B cell (primary cell): ENCODE measurements around the gene ASH1L. TPM values are rescaled to one million over a fixed set of nuclear protein-coding genes. Genes with fewer than 3 reads are reported as not detected.

Experiments
- ATAC-seq: fragments of 200-7000 bp; cut with Tn5 transposase; one replicate; pipeline ENCODE4 v1.10.0; 2021; ENCODE audit warnings: low read depth, mild to moderate bottlenecking, moderate number of reproducible peaks, moderate library complexity
- CTCF ChIA-PET: fragments of 350-600 bp; sonication (Branson Sonifier 250); formaldehyde crosslinking; loops from one replicate; lab custom pipeline; 2021; ENCODE audit warnings: antibody characterized with exemption, inconsistent platforms; lab: Charles Lee
- POLR2A ChIA-PET: fragments of 350-600 bp; sonication (Branson Sonifier 250); formaldehyde crosslinking; loops from one replicate; lab custom pipeline; 2021; ENCODE audit warnings: antibody characterized with exemption; lab: Charles Lee
- DNase-seq: peaks from one replicate; pipeline ENCODE4 v3.0.0; 2013
- H2AFZ ChIP-seq: 2 replicates; pipeline ENCODE4 v1.6.1; 2012; ENCODE audit warnings: mild to moderate bottlenecking, low read depth, low read length; ENCODE audit not compliant: insufficient read depth, poor library complexity, severe bottlenecking
- H3K27ac ChIP-seq, 2 donors: 1 replicate in 1 of 2; 2 replicates in 1 of 2; pipeline ENCODE4 v1.5.1; 2012 to 2013; ENCODE audit warnings: low read length in 2 of 2, mild to moderate bottlenecking in 2 of 2, moderate library complexity in 1 of 2
- H3K27me3 ChIP-seq, 4 experiments: fragments of 200-600 bp in 1 of 4; sonication (generic) in 1 of 4; replicated peaks in 1 of 4; 1 replicate in 2 of 4; 2 replicates in 2 of 4; pipeline versions ENCODE4 v1.6.1 to v1.7.0; 2013 to 2016; ENCODE audit warnings: low read length in 3 of 4, mild to moderate bottlenecking in 2 of 4, mixed read lengths in 1 of 4, moderate library complexity in 1 of 4; ENCODE audit not compliant: insufficient read depth in 4 of 4, control insufficient read depth in 3 of 4; ENCODE audit errors: control extremely low read depth in 1 of 4
- H3K36me3 ChIP-seq, 2 experiments: replicated peaks in 1 of 2; 1 replicate in 1 of 2; 2 replicates in 1 of 2; pipeline versions ENCODE4 v1.6.1 to v1.7.1; 2013; ENCODE audit warnings: low read length in 1 of 2; ENCODE audit not compliant: insufficient read depth in 2 of 2, control insufficient read depth in 1 of 2; ENCODE audit errors: control extremely low read depth in 1 of 2, extremely low read depth in 1 of 2
- H3K4me1 ChIP-seq, 2 donors: fragments of 200-600 bp in 1 of 2; sonication (generic) in 1 of 2; 1 replicate in 1 of 2; 2 replicates in 1 of 2; pipeline versions ENCODE4 v1.5.1 to v1.6.1; 2013 to 2017; ENCODE audit warnings: low read length in 2 of 2; ENCODE audit not compliant: control insufficient read depth in 2 of 2, insufficient read depth in 2 of 2
- H3K4me2 ChIP-seq: replicated peaks from 2 replicates; pipeline ENCODE3; 2012; ENCODE audit warnings: mild to moderate bottlenecking, low read depth, low read length; ENCODE audit not compliant: poor library complexity, severe bottlenecking
- H3K4me3 ChIP-seq, 5 experiments: fragments of 200-600 bp in 1 of 5; sonication (generic) in 1 of 5; 1 replicate in 3 of 5; 2 replicates in 2 of 5; pipeline versions ENCODE4 v1.5.1 to v1.7.0; 2011 to 2016; ENCODE audit warnings: low read length in 4 of 5, mild to moderate bottlenecking in 4 of 5, low read depth in 2 of 5, control low read depth in 1 of 5, moderate library complexity in 1 of 5; ENCODE audit not compliant: insufficient read depth in 1 of 5; ENCODE audit errors: control extremely low read depth in 1 of 5, extremely low read depth in 1 of 5
- H3K79me2 ChIP-seq: fragments of 200-600 bp; sonication (generic); one replicate; pipeline ENCODE4 v1.6.0; 2016; ENCODE audit warnings: low read length; ENCODE audit not compliant: control insufficient read depth, insufficient read depth
- H3K9ac ChIP-seq: fragments of 200-600 bp; sonication (generic); 2 replicates; pipeline ENCODE4 v1.6.1; 2017; ENCODE audit warnings: mild to moderate bottlenecking, low read length, moderate library complexity
- H3K9me3 ChIP-seq, 3 donors: one replicate each; pipeline versions ENCODE4 v1.6.1 to v1.7.1; 2013; ENCODE audit warnings: low read length in 2 of 3; ENCODE audit not compliant: control insufficient read depth in 2 of 3, insufficient read depth in 1 of 3; ENCODE audit errors: control extremely low read depth in 1 of 3
- H4K20me1 ChIP-seq: 2 replicates; pipeline ENCODE4 v1.6.0; 2012; ENCODE audit warnings: mild to moderate bottlenecking, low read length; ENCODE audit not compliant: insufficient read depth, control insufficient read depth, poor library complexity, severe bottlenecking
- H3K27ac Mint-ChIP-seq: one replicate; pipeline ENCODE4 v1.8.0; 2021; ENCODE audit warnings: mixed read lengths
- H3K27me3 Mint-ChIP-seq: one replicate; pipeline ENCODE4 v1.8.0; 2021; ENCODE audit warnings: mixed read lengths
- H3K4me1 Mint-ChIP-seq: one replicate; pipeline ENCODE4 v1.8.0; 2021; ENCODE audit warnings: mixed read lengths
- H3K4me3 Mint-ChIP-seq: one replicate; pipeline ENCODE4 v1.8.0; 2021; ENCODE audit warnings: mixed read lengths
- H3K9me3 Mint-ChIP-seq: one replicate; pipeline ENCODE4 v1.8.0; 2022; ENCODE audit warnings: mixed read lengths; ENCODE audit not compliant: insufficient read depth
- CTCF ChIP-seq: fragments of 200-600 bp; IDR thresholded peaks from one replicate; pipeline ENCODE4 v1.8.0; 2022; ENCODE audit warnings: antibody characterized with exemption, mild to moderate bottlenecking
- EZH2 ChIP-seq: IDR thresholded peaks from 2 replicates; pipeline ENCODE4 v1.6.1; 2012; ENCODE audit warnings: borderline replicate concordance, low read depth, mild to moderate bottlenecking, moderate library complexity, low read length; ENCODE audit not compliant: insufficient read depth, poor library complexity, severe bottlenecking
- WGBS: methylation state at CpG from one replicate; pipeline ENCODE4 v1.1.5; 2013; ENCODE audit warnings: missing lambda C conversion rate; ENCODE audit not compliant: insufficient coverage; 5-methylcytosine and 5-hydroxymethylcytosine counted together
- intact Hi-C: fragments of 100-400 bp; cut with micrococcal nuclease; formaldehyde crosslinking; loops from one replicate; pipeline ENCODE4 v1.10.0; 2022
- polyA plus RNA-seq: library from polyadenylated mRNA; depleted of rRNA; stranded (reverse); fragments of >200 nt; gene quantifications from 2 replicates; pipeline ENCODE4 v1.2.3, GENCODE V29; 2012
- total RNA-seq, 2 donors: library from RNA; stranded (reverse); fragments of 120-200 nt in 1 of 2; gene quantifications; 1 replicate in 1 of 2; 2 replicates in 1 of 2; pipeline versions ENCODE4 v1.2.3 to v1.2.4, GENCODE V29; 2013 to 2022

ASH1L gene
- total and polyA plus RNA-seq, 2 donors (not counting 1 experiment from before 2014, with no cell fraction given) = 17.7 to 124 TPM

GRCh38 chr1:155574077-155574476 is 11.5 kb upstream of the ASH1L start:
- H3K4me1 Mint-ChIP-seq = peaks cover 8% of the 10 kb centered on the region
- WGBS = 100% methylated on average over 1 of the region's 3 CpGs
- Histone ChIP-seq H3K27ac (no peak overlapping the region), H3K9me3 (no peaks in the 10 kb centered on the region), H3K4me3 (no peak overlapping the region), H3K79me2 (peaks cover 69% of the 10 kb centered on the region), H3K9ac (no peak overlapping the region), H3K4me2 (no peak overlapping the region), H2AFZ (no peak overlapping the region), H3K4me1 (no peaks in the 10 kb centered on the region), H4K20me1 (peaks cover 4% of the 10 kb centered on the region), H3K27me3 (no peaks in the 10 kb centered on the region), H3K36me3 (peaks cover 4 to 9% of the 10 kb centered on the region in 2 experiments)
- H3K4me3 Mint-ChIP-seq = no peak overlapping the region
- no peak for ATAC-seq
- ChIA-PET POLR2A (no interaction called here), CTCF (interaction anchor here (0.6 kb wide), 1 partner anchor 434 kb away, joined by 4 read pairs; no protein-coding TSS in a partner anchor)
- intact Hi-C loops = no loop called here
- DNase-seq = no peak
- no peaks in the 10 kb centered on the region for H3K27me3 Mint-ChIP-seq
- no peak for TF ChIP-seq EZH2
- no peak for TF ChIP-seq CTCF
- no peaks in the 10 kb centered on the region for H3K9me3 Mint-ChIP-seq
- no peak overlapping the region for H3K27ac Mint-ChIP-seq

- Mint-ChIP-seq H3K27ac (no peak overlapping the region), H3K9me3 (no peaks in the 10 kb centered on the region), H3K4me1 (peaks cover 12% of the 10 kb centered on the region), H3K4me3 (no peak overlapping the region), H3K27me3 (no peaks in the 10 kb centered on the region)
- Histone ChIP-seq H3K4me1 (no peaks in the 10 kb centered on the region), H3K27ac (no peak overlapping the region), H4K20me1 (peaks cover 4% of the 10 kb centered on the region), H3K4me3 (no peak overlapping the region), H3K4me2 (no peak overlapping the region), H2AFZ (no peak overlapping the region), H3K36me3 (peaks cover 4 to 9% of the 10 kb centered on the region in 2 experiments), H3K79me2 (peaks cover 85% of the 10 kb centered on the region), H3K9ac (no peak overlapping the region), H3K27me3 (no peaks in the 10 kb centered on the region), H3K9me3 (no peaks in the 10 kb centered on the region)
- intact Hi-C loops = no loop called here
- no peak for ATAC-seq
- ChIA-PET POLR2A (no interaction called here), CTCF (interaction anchor here (1.3 to 1.6 kb wide), 2 partner anchors 42 to 319 kb away, joined by 3 to 9 read pairs; no protein-coding TSS in a partner anchor)
- no CpG with 5 or more reads among the region's 4 CpGs for WGBS
- DNase-seq = no peak
- TF ChIP-seq EZH2 (no peak), CTCF (no peak)
Measured at GRCh38 chr1:155570593-155570990, 8.0 kb upstream of the ASH1L start.
